Measurements from ENCODE around the gene FASN. TPM values are rescaled to one million over a fixed set of nuclear protein-coding genes. Genes with fewer than 3 reads are reported as not detected.

FASN gene
- total and polyA plus RNA-seq, 2 of the 13 experiments (the other 11 are each of a cell fraction or from before 2014, with no cell fraction given) = 51.7 to 101 TPM

DNA sequence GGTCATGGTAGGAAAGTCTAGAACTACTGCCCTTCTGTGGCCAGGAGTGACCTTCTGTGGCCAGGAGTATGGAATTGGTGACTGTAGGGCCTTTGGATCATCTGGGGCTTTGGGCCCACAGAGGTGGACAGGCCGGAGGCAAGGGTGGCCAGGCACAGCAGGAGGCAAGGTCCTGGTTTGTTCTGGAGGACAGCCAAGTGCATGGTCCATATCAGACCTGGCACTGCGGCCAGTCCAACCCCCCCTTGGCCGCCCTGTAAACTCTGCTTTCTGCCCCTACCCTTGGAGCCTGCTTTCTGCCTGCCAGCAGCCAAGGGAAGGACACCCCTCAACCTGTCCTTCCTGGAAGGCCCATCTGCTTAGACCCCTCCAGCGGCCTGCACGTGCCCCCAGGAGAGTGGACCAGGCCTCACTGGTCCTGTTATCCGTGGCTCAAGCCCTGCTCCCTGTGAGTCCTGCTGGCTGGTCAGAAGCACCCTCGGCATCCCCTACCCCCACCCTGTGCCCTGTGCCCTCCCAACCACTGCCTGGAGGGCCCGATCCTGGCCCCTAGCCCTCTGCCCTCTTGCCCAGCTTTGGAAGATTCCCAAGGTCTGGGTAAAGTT is 58.2 kb downstream of the FASN start (continued):
- TF ChIP-seq, protein P1, sequence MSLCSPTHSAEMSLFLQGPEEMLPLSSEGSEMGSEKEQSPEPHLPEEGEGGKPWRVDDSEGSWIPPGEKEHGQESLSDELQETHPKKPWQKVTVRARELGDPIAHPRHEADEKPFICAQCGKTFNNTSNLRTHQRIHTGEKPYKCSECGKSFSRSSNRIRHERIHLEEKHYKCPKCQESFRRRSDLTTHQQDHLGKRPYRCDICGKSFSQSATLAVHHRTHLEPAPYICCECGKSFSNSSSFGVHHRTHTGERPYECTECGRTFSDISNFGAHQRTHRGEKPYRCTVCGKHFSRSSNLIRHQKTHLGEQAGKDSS (CRISPR knock-in tag; IDR thresholded peaks at IDR 0.05; ENCODE audit: borderline replicate concordance, low read depth) = 0 out of 2 replicates have a peak, but pooled peaks have one; percentile 44
- TF ChIP-seq YEATS4 (CRISPR knock-in tag; IDR thresholded peaks at IDR 0.05; ENCODE audit: borderline replicate concordance) = no peak
- TF ChIP-seq, protein P2, sequence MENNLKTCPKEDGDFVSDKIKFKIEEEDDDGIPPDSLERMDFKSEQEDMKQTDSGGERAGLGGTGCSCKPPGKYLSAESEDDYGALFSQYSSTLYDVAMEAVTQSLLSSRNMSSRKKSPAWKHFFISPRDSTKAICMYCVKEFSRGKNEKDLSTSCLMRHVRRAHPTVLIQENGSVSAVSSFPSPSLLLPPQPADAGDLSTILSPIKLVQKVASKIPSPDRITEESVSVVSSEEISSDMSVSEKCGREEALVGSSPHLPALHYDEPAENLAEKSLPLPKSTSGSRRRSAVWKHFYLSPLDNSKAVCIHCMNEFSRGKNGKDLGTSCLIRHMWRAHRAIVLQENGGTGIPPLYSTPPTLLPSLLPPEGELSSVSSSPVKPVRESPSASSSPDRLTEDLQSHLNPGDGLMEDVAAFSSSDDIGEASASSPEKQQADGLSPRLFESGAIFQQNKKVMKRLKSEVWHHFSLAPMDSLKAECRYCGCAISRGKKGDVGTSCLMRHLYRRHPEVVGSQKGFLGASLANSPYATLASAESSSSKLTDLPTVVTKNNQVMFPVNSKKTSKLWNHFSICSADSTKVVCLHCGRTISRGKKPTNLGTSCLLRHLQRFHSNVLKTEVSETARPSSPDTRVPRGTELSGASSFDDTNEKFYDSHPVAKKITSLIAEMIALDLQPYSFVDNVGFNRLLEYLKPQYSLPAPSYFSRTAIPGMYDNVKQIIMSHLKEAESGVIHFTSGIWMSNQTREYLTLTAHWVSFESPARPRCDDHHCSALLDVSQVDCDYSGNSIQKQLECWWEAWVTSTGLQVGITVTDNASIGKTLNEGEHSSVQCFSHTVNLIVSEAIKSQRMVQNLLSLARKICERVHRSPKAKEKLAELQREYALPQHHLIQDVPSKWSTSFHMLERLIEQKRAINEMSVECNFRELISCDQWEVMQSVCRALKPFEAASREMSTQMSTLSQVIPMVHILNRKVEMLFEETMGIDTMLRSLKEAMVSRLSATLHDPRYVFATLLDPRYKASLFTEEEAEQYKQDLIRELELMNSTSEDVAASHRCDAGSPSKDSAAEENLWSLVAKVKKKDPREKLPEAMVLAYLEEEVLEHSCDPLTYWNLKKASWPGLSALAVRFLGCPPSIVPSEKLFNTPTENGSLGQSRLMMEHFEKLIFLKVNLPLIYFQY (CRISPR knock-in tag; IDR thresholded peaks at IDR 0.05; ENCODE audit: borderline replicate concordance) = peak; percentile 77; the same call in 1 of the 2 replicates
- 0 out of 2 replicates have a peak, but pooled peaks have one; percentile 41 for TF ChIP-seq ZNF350 (CRISPR knock-in tag; IDR thresholded peaks at IDR 0.05; ENCODE audit: borderline replicate concordance, low read depth)
- no peak for TF ChIP-seq RARG (CRISPR knock-in tag; IDR thresholded peaks at IDR 0.05; ENCODE audit: low read depth)
- TF ChIP-seq ZBTB8A (CRISPR knock-in tag; IDR thresholded peaks at IDR 0.05; ENCODE audit: borderline replicate concordance, low read depth) = no peak
- TF ChIP-seq MBNL3 (CRISPR knock-in tag; conservative IDR thresholded peaks at IDR 0.05) = no peak
- peak; percentile 88 for TF ChIP-seq ZFX (CRISPR knock-in tag; IDR thresholded peaks at IDR 0.05; ENCODE audit: low read depth)
- peak; percentile 55 for TF ChIP-seq GATAD2A (CRISPR knock-in tag; IDR thresholded peaks at IDR 0.05)
- no peak for TF ChIP-seq DNMT1 (CRISPR knock-in tag; IDR thresholded peaks at IDR 0.05)
- TF ChIP-seq, protein P3, sequence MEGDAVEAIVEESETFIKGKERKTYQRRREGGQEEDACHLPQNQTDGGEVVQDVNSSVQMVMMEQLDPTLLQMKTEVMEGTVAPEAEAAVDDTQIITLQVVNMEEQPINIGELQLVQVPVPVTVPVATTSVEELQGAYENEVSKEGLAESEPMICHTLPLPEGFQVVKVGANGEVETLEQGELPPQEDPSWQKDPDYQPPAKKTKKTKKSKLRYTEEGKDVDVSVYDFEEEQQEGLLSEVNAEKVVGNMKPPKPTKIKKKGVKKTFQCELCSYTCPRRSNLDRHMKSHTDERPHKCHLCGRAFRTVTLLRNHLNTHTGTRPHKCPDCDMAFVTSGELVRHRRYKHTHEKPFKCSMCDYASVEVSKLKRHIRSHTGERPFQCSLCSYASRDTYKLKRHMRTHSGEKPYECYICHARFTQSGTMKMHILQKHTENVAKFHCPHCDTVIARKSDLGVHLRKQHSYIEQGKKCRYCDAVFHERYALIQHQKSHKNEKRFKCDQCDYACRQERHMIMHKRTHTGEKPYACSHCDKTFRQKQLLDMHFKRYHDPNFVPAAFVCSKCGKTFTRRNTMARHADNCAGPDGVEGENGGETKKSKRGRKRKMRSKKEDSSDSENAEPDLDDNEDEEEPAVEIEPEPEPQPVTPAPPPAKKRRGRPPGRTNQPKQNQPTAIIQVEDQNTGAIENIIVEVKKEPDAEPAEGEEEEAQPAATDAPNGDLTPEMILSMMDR (CRISPR knock-in tag; IDR thresholded peaks at IDR 0.05) = peak; percentile 15; the same call in 1 of the 2 replicates
- TF ChIP-seq, protein P4, sequence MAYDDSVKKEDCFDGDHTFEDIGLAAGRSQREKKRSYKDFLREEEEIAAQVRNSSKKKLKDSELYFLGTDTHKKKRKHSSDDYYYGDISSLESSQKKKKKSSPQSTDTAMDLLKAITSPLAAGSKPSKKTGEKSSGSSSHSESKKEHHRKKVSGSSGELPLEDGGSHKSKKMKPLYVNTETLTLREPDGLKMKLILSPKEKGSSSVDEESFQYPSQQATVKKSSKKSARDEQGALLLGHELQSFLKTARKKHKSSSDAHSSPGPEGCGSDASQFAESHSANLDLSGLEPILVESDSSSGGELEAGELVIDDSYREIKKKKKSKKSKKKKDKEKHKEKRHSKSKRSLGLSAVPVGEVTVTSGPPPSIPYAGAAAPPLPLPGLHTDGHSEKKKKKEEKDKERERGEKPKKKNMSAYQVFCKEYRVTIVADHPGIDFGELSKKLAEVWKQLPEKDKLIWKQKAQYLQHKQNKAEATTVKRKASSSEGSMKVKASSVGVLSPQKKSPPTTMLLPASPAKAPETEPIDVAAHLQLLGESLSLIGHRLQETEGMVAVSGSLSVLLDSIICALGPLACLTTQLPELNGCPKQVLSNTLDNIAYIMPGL (CRISPR knock-in tag; IDR thresholded peaks at IDR 0.05; ENCODE audit: borderline replicate concordance in 1 of 2, low read depth in 1 of 2) = 0 out of 4 replicates have a peak, but pooled peaks of 1 of the 2 experiments have one; percentile 37
- TF ChIP-seq ZNF891 (CRISPR knock-in tag; IDR thresholded peaks at IDR 0.05) = no peak
- no peak for TF ChIP-seq ZSCAN20 (CRISPR knock-in tag; IDR thresholded peaks at IDR 0.05; ENCODE audit: borderline replicate concordance)
- peak; percentile 50; the same call in 1 of the 2 replicates for TF ChIP-seq ZNF430 (CRISPR knock-in tag; IDR thresholded peaks at IDR 0.05)
- TF ChIP-seq ZNF709 (CRISPR knock-in tag; IDR thresholded peaks at IDR 0.05) = no peak

All from HepG2 (cell line).